HTR-8/SVneo (cell line): ENCODE measurements around the gene ERCC5.

Source experiments
- DNase-seq: peaks from one replicate; pipeline ENCODE4 v3.0.0; 2011; ENCODE audit warnings: low spot score, mixed read lengths; ENCODE audit not compliant: insufficient read length
- FAIRE-seq: peaks from 2 replicates; lab custom pipeline; 2011; peaks lifted over from hg19 to GRCh38; lab: Jason Lieb, UNC

Gene ERCC5

DNA sequence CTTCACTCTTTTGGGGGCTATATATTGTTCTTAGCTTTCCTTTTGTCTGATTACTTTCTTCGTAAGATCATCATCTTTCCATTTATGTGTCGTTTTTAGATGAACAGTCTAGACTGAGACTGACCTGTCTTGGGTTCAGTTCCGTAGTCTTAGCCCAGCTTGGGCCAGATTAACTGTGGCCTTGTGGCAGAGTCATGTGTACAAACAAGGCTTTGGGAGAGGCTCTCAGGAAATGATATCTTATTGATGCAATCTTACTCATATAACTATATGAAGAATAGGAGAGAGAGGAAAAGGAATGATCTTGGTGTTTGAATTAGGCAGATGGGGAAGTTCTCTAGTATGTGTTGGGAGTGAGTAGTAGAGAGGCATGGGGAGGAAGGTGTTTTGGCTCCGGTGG is 6.8 kb upstream of the ERCC5 start:
- DNase-seq (no peak), FAIRE-seq (no peak)

DNA sequence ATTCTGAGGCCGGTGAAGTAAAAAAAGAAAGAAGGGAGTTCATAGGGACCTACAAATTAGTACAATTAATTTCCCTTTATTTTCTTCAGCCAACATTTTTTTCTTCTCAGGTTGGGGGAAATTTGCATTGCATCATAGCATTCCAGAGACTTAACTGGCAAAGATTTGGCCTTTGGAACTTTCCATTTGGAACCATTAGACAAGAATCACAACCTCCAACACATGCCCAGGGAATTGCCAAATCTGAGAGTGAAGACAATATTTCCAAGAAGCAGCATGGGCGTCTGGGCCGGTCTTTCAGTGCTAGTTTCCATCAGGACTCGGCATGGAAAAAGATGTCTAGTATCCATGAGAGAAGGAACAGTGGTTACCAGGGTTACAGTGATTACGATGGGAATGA is 6.4 kb upstream of the ERCC5 start:
- no peak for DNase-seq

DNA sequence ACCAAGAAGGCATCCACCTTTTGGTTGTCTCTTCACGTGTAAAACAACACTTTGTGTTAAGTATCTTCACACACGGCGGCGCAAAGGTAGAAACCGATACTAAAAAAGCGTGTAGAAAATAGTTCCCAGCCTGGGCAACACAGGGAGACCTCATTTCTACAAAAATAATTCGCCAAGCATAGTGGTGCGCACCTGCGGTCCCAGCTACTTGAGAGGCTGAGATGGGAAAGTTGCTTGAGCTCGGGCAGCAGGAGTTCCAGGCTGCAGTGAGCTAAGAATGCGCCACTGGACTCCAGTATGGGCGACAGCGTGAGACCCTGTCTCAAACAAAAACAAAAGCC is 573 bp upstream of the ERCC5 start:
- no peak for FAIRE-seq
- DNase-seq = no peak

More for the DNA sequence above, 6.4 kb upstream of the ERCC5 start:
- FAIRE-seq = no peak

DNA sequence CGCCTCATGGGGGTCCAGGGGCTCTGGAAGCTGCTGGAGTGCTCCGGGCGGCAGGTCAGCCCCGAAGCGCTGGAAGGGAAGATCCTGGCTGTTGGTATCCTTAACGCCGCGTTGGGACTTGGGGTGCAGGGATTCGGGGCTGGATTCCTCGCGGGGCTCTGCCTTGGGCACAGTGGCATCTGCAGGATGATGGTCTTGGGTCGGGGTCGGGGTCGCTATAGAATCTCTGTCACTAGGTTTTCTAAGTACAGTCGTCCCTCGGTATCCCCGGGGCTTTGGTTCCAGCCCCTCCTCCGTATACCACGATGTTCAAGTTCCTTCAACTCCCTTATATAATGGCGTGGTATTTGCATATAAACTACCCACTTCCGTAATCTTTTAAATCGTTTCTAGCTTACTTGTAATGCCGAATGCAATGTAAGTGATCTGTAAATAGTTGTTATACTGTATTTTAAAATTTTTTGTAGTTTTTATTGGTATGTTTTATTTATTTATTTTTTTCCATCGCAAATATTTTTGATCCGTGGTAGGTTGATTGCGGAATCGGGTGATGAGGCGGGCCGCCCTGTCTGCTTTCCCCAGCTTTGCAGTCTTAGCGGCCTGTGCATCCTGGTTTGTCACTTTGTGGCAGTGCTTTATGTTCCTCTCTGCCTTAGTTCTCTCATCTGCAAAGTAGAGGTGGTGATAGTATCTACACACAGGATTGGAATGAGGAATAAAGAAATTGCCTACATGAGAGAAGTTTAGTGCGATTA is 606 bp downstream of the ERCC5 start:
- DNase-seq = no peak
- FAIRE-seq = no peak

DNA sequence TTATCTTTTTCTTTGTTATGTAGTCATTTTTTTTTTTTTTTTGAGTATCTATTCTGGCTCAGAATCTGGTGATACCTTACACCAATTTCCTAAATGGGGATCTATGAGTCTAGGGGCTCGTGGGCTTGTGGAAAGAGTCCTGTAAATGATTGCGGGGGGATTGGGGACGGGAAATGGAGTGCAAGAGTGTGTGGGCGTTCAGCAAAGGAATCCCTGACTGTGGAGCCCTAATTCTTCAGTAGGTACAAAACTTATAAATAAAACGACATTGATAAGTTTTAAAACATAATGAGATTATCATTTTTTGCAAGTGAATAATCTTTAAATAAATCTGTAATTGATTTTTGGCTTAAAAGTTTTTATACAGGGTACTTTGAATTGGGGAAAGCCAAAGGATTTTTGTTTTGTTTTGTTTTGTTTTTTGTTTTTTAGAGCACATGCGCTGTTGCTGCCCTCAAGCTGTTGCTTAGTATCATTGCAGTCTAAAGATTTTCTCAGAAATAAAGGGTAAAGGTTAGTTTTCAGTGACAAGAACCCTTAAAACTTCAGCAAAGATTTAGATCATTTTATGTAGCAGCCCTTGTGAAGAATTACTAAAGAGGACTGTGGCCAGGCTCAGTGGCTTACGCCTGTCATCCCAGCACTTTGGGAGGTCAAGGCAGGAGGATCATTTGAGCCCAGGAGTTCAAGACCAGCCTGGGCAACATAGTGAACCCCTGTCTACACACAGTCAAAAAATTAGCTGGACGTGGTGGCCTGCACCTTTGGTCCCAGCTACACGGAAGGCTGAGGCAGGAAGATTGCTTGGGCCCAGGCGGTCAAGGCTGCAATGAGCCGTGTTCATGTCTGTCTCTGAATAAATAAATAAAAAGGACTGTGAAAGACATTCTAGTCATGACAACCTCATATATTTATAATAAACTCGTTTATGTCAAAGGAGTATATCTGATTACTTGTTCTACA is 1.7 kb downstream of the ERCC5 start:
- no peak for DNase-seq
- FAIRE-seq = no peak

DNA sequence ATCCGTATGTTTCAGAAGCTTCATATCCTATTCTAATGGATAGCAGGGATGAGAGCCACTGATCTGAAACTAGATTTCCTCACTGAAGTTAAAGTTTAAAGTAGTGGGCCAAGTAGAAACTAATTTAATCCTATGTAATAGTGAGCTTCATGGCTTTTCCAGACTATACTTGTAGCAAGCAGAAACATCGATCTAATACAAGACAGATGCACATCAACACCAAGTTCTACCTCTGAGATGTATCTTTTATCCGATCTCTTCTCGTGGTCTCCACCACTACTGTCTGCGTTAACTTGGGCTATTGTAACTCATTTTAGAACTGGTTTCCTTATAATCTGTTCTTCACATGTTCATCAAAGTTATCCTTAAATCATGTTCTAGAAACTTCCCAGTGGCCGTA is 3.1 kb downstream of the ERCC5 start:
- no peak for DNase-seq
- no peak for FAIRE-seq

DNA sequence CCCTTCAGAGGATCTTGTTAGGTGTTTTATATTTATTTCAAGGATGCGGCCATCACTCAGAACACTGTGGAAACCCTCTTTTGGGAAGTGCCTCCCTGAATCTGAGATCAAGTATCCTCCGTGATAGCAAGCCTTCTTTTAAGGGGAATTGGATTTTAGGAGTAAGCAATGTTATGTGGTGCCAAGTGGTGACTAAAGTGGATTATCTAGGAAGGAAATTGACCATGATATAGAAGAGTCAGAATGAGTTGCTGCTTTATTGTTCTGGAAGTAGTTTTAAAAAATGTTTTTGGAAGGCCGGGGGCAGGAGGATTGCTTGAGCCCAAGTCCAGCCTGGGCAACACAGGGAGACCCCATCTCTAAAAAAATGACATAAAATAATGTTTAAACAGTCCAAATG is 6.7 kb downstream of the ERCC5 start:
- DNase-seq (no peak), FAIRE-seq (no peak)

DNA sequence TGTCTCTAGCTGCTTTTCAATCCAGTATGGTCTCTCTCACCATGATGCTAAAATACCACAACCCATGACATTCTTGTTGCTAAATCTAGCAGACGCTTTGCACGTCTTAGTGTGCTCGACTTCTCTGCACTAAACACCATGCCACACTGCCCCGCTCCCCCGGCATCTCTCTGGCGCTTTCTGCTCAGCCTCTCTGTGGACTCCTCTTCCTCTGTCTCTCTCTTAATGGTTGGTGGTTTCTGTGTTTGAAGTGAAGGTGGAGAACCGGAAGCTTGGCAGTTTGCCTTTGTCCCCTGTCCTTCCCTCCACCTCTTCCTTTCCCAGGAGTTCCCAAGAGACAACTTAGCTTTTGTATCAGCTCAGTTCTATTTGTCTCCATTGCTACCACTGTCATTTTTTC is 8.8 kb downstream of the ERCC5 start:
- no peak for DNase-seq
- no peak for FAIRE-seq

DNA sequence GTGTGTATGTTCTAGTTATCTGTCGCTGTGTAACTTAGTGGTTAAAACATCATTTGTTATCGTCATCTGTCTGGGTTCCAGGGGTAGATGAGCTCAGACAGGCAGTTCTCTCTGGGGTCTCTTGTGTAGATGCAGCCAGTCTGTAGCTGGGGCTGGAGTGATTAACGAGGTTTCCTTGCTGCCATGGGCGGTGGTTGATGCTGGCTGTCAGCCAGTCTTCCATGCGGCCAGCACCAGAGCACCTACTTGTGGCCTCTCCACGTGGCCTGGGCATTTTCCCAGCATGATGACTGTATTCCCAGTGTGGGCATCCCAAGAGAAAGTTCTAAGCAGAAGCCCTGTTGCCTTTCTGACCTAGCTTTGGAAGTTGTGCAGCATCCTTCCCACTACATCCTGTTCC is 10.7 kb downstream of the ERCC5 start:
- no peak for FAIRE-seq

DNA sequence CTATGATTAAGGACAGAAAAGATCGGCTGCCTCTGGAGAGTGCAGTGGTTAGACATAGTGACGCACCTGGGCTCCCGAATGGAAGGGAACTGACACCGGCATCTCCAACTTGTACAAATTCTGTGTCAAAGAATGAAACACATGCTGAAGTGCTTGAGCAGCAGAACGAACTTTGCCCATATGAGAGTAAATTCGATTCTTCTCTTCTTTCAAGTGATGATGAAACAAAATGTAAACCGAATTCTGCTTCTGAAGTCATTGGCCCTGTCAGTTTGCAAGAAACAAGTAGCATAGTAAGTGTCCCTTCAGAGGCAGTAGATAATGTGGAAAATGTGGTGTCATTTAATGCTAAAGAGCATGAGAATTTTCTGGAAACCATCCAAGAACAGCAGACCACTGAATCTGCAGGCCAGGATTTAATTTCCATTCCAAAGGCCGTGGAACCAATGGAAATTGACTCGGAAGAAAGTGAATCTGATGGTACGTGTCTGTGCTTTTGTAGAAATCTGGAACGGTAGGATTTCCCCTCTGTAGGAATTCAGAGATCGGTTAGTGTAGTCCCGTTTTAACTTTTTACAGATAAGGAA is 16.9 kb downstream of the ERCC5 start:
- FAIRE-seq = no peak

More for the DNA sequence above, 10.7 kb downstream of the ERCC5 start:
- no peak for DNase-seq

DNA sequence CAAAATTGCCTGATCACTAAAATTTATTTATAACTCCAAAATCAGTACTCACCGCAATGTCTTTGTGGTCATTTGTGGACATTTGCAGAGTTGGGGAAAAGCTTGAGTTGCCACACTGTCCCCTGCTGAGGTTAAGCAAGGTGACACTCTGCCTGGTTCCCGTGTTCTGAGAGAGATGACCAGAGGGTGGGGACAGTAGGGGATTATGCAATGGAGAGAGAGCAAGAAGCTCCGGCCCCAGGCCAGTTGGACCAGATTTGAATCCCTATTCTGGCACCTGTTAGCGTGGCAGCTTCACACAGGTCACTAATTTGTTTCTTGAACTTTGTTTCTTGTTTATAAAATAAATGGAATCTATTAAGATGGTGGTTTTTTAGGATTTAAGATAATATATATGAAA is 17.8 kb downstream of the ERCC5 start:
- DNase-seq = no peak
- no peak for FAIRE-seq

More for the DNA sequence above, 16.9 kb downstream of the ERCC5 start:
- no peak for DNase-seq

DNA sequence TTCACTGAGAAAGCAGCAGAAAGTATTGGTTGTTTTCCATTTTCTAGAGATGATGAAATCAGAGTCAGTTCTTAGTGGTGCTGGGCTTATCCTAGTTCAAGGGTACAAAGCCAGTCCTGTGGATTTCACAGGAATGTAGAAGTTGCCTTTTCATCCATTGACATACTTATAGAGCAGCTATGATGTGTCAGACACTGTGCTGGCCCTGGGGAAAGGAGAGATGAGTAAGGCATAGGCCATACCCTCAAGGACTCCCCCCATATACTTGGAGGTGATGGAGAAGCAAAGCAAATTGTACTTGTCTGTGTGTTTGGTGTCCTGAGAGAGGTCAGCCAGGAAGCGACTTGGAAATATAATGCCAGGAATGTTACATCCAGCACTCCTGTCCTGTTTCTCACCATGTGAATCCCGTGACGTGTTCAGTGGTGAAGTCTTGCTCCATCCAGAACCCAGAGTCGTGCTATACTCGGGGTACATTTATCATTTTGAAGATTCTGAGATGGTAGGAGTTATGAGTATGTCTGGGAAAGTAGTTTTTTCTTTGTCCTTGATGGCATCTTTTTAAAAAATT is 22.6 kb downstream of the ERCC5 start:
- DNase-seq = no peak
- FAIRE-seq = no peak

DNA sequence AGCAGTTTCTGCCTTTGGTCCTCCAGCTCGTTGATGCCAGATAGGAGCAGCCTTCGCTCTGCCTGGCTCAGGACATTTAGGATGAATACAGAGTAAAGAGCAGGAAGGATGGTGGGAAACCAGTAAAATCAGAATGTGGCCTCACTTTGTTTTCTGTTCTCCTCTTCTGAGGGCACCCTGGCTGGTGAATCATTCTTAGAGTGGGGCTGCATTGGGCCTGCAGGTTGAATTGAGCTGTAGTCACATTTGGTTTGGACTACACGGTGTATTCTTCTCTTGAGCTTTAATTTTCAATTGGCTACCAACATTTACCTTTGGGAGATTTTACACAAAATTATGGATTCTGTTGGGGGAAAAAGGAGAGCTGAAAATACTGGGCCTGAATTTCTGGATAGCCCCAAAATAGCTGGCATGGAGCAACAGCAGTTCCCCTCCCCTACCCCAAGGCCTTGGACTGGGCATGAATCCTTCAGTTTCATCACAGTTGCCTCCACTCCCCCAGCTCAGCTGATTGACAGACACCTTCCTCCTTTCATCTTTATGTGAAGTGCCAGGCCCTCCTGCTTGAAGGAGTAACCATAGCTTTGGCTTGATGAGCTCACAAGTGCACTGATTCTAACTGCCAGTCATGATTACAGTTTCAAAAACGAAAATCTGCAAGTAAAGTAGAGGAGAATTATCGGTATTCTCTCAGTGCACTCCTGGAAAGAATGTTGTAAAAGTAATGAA is 24.3 kb downstream of the ERCC5 start:
- DNase-seq (no peak), FAIRE-seq (no peak)

DNA sequence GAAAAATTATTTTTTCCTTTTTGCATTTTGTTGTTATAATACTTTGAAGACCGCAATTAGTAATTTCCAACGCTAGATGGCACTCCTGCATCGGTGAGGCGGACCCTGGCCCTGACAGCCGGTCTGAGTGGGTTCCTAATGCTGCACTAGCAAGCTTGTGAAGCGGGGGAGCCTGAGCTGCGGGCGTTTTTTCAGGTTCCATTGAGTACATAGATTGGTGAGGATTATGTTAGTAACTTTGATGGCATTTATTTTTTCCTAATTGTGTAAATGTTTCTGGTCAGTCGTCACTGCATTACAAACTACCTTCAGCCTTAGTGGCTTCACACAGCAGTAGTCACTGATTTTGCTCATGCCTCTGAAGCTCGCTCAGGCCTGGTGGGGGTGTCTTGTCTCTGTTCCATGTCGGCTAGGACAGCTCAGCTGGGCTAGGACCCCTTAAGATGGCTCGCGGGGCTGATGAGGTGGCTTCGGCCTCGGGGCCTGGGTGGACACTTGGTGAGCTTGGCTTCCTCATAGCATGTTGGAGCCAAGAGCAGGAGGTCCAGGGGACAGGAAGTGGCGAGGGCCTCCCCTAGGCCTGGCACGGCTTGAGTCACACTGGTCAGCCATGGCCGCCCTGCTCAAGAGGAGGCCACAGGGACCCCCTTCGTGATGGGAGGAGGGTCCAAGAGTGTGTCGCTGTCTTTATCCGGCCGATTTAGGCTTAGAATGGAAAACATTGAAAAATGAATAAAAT is 25.0 kb downstream of the ERCC5 start:
- no peak for FAIRE-seq
- DNase-seq = peak; percentile 38

DNA sequence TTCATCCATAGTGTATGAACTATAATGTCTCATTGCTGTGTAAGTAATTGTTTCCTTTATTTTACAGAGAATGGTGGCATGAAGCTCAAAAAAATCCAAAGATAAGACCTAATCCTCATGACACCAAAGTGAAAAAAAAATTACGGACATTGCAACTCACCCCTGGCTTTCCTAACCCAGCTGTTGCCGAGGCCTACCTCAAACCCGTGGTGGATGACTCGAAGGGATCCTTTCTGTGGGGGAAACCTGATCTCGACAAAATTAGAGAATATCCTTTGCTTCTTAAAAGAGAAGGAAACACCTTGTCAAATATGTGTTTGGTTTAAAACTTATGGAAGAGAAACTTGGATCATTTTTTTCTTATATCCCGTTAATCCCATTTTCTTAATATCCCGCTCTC is 26.3 kb downstream of the ERCC5 start:
- FAIRE-seq (no peak), DNase-seq (no peak)

DNA sequence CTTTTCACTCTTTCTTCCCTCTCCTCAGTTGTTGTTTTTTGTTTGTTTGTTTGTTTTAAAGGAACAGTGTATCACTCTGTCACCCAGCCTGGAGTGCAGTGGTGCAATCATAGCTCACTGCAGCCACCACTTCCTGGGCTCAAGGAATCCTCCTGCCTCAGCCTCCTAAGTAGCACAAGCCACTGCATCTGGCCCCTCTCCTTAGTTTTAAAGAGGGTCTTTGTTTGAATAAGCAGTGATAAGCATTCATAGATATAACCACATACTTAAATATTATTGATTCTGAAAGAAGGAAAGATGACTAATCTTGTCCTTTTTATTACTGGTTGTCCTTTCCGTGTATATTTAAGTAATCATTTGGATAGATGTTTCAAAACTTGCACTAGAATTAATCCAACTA is 26.7 kb downstream of the ERCC5 start:
- FAIRE-seq = no peak
- DNase-seq = no peak

DNA sequence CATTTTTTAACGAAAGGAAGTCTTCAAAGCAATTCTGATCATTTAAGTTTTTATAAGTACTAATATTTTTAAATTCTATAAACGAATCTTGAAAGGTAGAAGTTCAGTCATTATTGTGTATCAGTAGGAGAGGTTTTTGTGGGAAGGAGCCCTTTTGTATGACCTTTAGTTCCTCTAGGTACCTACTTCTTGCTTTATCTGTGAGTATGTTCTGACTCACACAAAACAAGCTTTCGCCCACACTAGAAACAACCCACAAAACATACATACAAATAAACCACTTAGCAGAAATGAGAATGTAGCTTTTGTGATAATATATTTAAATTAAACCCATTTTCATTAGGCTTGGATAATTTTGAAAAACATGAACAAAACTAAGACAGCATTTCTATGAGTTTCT is 27.8 kb downstream of the ERCC5 start:
- FAIRE-seq (no peak), DNase-seq (no peak)

DNA sequence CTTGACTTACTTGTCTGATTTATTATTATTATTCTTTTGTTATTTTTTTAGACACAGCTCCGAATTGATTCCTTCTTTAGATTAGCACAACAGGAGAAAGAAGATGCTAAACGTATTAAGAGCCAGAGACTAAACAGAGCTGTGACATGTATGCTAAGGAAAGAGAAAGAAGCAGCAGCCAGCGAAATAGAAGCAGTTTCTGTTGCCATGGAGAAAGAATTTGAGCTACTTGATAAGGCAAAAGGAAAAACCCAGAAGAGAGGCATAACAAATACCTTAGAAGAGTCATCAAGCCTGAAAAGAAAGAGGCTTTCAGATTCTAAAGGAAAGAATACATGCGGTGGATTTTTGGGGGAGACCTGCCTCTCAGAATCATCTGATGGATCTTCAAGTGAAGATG is 29.4 kb downstream of the ERCC5 start:
- no peak for FAIRE-seq
- DNase-seq = no peak

DNA sequence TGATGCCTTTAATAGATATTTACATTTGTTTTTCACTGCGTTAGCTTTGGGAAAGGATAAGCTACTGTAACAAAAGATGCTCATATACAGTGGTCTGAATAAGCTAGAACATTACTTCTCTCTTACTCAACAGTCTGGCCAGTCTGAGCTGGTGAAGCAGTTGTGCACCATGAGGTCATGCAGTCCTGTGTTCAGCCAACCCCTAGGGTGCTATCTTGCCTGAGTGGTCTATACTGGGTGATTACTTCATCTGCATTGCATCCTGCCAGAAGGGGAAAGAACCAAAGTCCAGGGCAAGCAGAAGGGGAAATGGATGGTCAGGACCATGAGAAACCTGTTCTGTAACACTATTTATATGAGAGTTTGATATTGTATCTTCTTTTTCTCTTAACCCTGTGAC is 31.5 kb downstream of the ERCC5 start:
- DNase-seq = no peak
- FAIRE-seq = no peak
